HG02571 (cell line): Measurements from ENCODE around the gene SMARCA4.
A peak's percentile ranks its signal among the peaks of the same experiment; 100 is the strongest.
"Not testable (repeated sequence)": the region's sequence is repeated elsewhere in the genome, so short reads cannot be mapped to it uniquely, and the experiment has no call there.

ENCODE experiments used
- ATAC-seq: cut with Tn5 transposase; IDR thresholded peaks from one replicate; pipeline ENCODE4 v1.9.1; 2021; ENCODE audit warnings: mild to moderate bottlenecking, moderate library complexity; ENCODE audit not compliant: unreplicated experiment

SMARCA4 gene

GRCh38 chr19:11092181-11092538 is 131.3 kb downstream of the SMARCA4 start:
- ATAC-seq = no peak

- no peak for ATAC-seq
Observed at GRCh38 chr19:11093689-11094238, 132.9 kb downstream of the SMARCA4 start.

- ATAC-seq = no peak
Observed at GRCh38 chr19:11094520-11094894, 133.7 kb downstream of the SMARCA4 start.

GRCh38 chr19:11096210-11096841 is 135.5 kb downstream of the SMARCA4 start:
- peak; percentile 44 for ATAC-seq

GRCh38 chr19:11097367-11097766 is 136.5 kb downstream of the SMARCA4 start:
- not testable (repeated sequence) for ATAC-seq

GRCh38 chr19:11098327-11098726 is 137.5 kb downstream of the SMARCA4 start:
- no peak for ATAC-seq

GRCh38 chr19:11098861-11099260 is 138.0 kb downstream of the SMARCA4 start:
- no peak for ATAC-seq

- no peak for ATAC-seq
Observed at GRCh38 chr19:11100049-11100448, 139.2 kb downstream of the SMARCA4 start.

GRCh38 chr19:11101057-11101456 is 140.2 kb downstream of the SMARCA4 start:
- no peak for ATAC-seq

- ATAC-seq = no peak
Observed at GRCh38 chr19:11102944-11103343, 142.1 kb downstream of the SMARCA4 start.

GRCh38 chr19:11103667-11104066 is 142.8 kb downstream of the SMARCA4 start:
- not testable (repeated sequence) for ATAC-seq

- no peak for ATAC-seq
Observed at GRCh38 chr19:11105014-11105636, 144.3 kb downstream of the SMARCA4 start.

- no peak for ATAC-seq
Observed at GRCh38 chr19:11106477-11106876, 145.6 kb downstream of the SMARCA4 start.

GRCh38 chr19:11108746-11109145 is 147.9 kb downstream of the SMARCA4 start:
- ATAC-seq = no peak

GRCh38 chr19:11111117-11111770 is 150.4 kb downstream of the SMARCA4 start:
- no peak for ATAC-seq

GRCh38 chr19:11111771-11112144 is 150.9 kb downstream of the SMARCA4 start:
- ATAC-seq = no peak
